IPS-11a (cell line): Measurements from ENCODE around the gene XXYLT1.

Experiments used
- H3K4me3 ChIP-seq: one replicate; pipeline ENCODE4 v1.5.1; 2013; ENCODE audit warnings: low read depth, low read length, control low read depth

XXYLT1 gene

DNA sequence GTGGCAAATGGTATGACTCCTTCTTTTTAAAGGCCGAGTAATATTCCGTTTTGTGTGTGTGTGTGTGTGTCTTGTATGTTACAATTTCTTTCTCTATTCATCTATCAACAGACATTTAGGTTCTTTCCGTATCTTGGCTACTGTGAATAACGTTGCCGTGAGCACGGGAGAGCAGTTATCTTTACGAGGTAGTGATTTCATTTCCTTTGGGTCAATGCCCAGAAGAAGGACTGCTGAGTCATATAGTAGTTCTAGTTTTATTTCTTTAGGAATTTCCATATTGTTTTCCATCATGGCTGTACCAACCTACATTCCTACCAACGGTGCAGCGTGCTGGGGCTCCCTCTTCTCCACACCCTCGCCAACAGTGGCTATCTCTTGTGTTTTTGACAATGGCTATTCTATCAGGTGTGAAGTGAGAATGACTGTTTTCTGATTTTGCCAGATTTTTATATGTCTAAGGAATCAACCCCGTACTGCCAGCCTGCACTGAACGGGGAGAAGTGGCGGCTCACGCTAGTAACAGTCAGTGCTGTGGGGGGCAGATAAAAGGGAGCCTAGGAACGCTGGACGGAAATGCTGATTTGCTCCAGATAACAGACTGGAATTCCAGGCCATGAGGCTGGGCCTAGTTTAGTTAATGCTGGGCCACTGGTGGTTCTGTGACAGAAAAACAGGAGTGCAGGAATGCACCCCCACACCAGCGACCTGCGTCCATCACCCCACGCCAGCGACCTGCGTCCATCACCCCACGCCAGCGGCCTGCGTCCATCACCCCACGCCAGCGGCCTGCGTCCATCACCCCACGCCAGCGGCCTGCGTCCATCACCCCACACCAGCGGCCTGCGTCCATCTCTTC is 168.1 kb downstream of the XXYLT1 start:
- no peak overlapping the region for H3K4me3 ChIP-seq

DNA sequence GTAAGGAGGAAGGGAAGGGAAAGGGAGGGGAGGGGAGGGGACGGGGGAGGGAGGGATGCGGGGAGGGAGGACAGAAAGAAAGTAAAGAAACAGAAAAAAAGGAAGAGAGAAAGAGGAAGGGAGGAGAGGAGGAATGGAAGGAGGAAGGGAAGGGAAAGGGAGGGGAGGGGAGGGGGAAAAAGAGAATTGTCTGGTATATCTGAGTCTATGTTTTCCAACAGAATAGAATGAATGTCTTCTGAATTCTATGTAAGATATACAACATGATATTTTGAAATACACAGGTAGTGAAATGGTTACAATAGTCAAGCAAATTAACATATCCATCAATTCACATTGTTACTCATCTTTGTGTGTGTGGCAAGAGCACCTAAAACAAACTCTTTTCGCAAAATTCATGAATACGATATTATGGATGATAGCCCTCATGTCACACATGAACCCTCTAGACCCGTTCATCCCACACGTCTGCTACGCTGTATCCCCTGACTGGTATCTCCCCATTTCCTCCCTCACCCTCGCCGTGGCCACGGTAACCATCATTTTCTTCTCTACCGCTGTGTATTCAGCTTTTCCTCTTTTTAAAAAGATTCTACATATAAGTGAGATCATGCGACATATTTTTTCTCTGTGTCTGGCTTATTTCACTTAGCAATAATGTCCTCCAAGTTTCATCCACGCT is 168.9 kb downstream of the XXYLT1 start:
- H3K4me3 ChIP-seq = no peak overlapping the region

DNA sequence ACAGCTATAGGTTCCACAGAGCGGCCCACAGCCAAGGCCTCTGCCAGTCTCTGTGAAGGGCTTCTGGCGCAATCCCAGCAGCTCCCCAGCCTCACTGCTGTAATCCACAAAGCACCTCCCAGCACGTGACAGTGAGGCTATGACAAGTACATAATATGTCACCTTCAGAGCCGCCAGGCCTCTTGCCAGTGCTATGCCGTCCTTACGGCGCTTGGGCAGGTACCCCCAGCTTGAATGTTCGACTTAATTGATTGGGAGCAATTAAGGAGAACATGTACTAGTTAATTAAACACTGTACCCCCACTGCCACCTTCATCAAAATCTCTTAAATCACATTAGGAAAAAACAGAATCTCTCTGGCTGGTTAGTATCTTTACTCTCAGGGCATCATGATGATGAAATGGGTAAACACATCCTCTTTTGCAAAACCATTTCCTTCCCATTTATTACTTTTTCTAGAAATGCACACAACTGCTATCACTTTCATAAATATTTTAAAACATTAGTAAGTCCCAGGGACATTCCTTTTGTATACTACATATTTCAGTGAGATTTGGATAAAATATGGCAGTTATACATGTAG is 169.9 kb downstream of the XXYLT1 start:
- no peak overlapping the region for H3K4me3 ChIP-seq

DNA sequence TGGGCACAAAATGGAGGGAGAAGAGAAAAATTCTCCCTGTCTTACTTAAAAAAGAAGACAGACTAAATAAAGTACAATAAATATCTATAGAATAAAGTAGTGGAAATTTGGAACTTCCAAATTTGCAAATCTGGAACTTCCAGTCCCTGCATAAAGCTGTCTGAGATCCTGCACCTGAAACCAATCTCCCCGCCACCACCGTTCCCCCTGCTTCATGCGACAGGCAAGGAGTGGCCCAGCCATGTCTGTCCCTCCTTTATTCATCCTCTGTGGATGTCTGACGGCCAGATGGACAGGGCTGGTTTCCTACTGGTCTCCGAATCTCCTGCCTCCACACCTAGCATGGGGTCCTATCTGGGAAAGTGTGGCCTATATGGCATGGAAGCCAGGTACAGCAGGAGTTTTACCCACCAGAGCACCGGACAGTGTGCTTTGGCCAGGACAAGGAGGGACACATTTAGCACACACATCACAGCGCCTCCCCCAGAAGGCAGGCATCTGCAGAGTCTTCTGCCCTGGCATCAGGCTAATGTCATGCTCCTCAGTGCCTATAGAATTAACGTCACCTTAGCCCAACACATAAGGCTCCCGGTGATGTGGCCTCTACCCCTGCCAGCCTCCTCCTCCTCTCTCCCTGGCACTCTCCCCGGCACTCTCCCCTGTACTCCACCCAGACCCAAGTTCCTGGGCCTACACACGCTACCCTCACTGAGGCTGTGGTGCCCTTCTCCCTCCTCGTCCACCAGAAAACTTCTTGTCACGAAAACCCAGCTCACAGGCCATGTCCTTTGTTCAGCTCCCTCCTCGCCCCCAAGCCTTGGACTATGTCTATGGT is 170.8 kb downstream of the XXYLT1 start:
- no peak overlapping the region for H3K4me3 ChIP-seq

DNA sequence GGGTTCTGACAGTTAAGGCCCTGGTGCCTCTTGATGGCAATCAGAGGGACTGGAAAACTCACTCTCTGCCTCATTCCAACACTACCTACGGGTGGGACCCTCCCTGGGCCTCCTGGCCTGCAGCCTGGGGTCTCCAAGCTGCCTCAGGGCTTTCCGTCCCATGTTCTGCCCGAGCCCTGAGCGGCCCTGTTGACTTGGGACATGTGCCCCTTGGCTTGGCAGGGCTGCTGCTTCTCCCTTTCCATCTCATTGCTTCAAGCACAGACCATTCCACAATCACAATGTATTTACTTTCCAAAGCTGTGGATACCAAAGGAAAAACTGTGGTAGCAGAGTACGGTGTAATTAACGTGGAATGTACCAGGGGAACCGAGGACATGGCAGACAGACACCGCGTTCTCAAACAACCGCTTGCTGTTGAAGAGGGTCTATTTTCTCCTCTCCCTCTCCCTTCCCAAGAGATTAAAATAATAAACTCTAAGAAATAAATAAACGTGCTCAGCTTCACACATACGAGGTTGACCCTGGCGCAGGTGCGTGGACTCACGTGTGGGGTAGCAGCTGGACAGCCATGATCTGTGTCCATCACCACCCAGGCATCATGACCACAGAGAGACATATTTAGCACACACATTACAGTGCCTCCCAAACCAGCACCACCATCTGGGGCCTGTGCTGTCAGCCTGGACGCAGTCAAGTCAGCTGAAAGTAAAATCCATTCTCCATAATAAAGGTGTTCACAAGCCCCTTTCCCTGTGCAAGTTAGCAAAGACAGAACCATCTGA is 172.0 kb downstream of the XXYLT1 start:
- no peak overlapping the region for H3K4me3 ChIP-seq

DNA sequence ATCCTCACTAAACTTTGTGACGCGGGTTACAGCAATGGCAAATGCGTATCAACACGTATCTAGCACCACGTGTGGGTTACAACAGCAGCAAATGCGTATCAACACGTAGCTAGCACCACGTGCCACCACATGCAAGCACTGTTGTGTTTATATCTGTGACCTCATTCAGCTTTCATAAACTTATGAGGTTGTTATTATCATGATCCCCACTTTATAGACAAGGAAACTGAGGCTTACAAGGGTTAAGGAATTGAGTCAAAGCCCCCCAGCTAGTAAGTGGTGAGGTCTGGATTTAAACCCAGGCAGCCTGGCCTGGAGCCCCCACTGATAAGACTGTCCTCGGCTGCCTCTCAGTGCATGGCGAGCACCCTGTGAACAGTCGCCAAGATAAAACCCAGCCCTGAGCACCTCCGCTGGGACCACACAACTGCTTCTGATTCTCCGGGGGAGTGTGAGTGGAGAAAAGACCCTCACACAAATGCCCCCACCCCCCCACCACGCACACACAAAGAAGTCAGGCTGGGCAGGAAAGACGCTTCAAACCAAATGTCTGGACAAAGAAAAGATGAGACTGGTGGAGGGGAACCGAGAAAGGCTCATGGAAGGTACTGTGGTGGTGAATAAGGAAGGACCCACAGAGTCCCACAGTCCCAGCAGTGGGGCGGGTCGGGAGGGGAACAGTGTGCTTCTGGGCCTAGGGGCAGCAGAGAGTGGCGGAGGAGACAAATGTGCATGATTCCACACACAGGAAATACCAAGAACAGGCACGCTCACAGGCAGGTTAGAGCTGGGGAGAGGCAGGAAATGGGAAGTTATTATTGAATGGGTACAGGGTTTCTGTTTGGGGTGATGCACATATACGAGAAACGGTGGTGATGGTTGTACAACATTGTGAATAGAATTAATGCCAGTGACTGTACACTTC is 173.4 kb downstream of the XXYLT1 start:
- no peak overlapping the region for H3K4me3 ChIP-seq

DNA sequence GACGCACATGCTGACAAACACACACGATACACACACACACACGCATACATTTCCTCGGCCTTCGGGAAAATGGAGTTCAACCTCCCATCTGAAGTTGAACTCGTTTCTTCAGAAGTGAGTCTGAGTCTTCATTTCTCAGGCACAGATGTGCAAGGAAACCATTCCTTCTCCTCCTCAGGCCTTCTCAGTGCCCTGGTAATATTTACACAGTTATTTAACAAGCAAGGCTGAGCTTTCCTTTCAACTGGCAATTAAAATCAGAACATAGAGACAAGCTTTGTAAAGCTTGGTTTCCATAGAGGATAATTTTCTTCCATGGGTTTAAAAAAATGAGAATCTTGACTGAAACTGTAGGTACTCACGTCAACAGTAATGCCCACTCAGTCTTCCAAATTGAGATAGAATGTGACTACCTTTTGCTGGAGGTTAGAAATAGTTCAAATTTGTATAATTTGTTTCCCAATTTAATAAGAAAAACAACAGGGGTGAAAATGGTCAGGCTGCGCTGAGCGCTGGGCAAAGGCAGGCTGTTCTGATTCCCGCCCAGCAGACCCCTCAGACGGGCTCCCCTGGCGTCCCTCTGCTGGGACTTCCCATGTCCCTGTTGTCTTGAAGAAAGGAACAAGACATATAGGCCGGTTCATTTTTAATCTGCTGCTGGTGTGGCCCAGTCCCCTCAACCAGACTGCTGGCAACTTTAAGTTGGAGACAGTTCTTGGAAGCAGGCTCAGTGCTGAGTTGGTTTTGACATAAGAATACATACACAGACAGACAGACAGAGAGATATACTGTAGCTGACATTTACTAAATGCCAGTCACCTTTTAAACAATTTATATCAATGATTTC is 174.3 kb downstream of the XXYLT1 start:
- H3K4me3 ChIP-seq = no peak overlapping the region

DNA sequence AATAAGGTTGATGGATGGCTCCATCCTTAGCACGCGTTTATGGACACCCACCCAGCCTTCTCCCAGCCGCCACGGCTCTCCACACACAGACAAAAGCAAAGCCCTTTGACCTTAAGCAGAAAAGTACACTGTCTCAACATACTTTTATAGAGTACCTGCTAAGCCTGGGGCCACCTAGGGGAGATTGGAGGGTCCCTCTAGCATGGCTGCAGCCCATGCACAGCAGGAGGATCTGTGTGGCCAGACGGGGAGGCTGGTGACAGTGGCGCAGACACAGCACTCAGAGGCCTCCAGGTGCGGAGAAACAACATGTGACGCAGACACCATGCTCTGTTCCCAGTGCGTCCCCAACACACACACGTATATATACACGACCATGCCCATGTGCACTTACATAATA is 174.9 kb downstream of the XXYLT1 start:
- H3K4me3 ChIP-seq = no peak overlapping the region

DNA sequence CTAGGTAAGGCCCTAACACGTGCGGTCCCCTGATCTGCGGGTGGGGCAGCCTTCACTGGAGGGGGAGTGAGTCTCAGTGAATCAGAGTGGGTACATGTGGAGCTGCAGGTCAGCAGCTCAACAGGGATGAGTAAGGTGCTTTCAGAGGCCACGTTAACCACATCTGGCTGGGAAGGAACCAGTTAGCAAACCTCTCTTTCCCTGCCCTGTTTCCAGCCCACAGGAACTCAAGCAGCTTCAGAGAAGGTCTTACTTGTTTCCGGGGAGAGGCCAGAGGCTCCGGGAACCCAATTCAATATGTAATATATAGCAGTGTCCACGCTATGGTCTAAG is 175.3 kb downstream of the XXYLT1 start:
- H3K4me3 ChIP-seq = no peak overlapping the region

DNA sequence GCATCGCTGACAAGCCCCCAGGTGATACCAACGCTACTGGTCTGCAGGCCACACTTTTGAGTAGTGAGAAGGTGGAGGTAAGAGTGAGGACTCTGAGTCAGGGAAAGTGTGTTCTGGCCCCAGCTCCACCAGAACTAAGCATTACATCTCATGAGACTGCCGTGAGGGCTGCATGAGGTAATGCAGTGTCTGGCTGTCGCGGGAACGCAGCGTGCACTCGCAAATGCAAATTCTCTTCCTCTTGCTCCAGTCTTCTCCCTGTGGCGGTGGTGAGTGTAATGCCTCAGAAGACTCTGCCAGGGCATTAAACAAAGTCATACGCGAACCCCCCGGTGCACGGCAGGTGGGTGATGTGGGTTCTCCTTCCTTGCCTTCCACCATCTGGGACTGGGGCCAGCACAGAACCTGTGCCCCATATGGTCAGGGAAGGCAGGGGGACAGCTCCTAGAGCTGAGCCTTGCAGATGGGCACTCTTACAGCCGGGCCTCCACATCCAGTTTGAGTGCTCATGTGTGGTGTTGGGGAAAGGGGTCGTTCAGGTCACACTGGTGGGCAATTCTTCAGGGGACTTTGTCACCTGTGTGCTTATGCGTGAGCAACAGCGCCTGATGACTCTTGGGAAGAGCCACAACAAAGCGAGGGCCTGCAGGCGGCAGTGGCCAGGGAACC is 175.8 kb downstream of the XXYLT1 start:
- no peak overlapping the region for H3K4me3 ChIP-seq

DNA sequence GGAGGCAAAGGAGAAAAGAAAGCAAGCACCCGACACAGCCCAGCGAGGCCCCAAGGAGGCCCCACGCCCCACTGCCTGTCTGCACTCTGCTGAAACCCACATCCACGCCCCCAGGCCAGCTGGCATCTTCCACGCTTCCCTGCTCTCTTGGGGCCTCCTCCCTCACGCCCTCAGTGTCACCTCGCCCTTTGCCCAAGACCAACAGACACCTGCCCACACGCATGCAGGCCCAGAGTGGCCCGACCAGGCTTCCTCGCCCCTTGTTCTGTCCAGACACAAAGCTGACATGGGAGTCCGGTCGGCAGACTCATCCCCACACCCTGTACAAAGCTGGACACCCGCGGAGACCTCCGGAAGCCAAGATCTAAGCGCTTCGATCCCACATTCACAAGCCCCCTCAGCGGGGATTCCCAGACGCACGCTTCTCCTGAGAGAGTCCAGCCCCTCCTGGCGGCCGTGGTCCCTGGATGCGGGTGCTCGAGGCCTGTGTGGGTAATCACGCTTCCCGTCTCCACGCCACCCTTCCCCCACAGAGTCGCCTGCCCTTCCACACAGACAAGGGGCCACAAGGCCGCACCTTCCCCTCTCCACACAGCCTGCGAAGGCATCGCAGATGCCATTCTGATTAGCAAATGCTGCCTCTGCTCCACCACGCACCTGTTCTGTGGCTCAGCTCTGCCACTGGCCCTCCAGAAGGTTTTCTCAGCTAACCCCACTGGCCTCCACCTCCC is 176.6 kb downstream of the XXYLT1 start:
- no peak overlapping the region for H3K4me3 ChIP-seq

DNA sequence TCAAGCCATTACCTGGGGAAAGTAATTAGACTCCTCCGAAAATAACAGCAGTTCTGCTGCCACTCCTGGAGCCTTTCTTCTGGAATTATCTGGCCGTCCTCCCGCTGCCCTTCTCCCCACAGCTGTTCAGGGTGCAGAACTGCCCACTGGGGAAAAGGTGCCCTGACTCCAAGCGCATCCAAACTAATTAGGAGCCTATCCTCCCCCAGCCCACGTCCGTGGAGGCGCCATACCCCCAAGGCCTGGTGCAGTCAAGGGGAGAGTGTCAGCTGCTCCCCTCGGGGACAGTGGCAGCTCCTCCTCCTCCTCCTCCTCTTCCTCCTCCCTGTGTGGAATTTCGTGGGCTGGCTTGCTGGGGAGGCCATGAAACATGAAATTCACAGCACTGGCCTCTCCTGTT is 177.2 kb downstream of the XXYLT1 start:
- no peak overlapping the region for H3K4me3 ChIP-seq

DNA sequence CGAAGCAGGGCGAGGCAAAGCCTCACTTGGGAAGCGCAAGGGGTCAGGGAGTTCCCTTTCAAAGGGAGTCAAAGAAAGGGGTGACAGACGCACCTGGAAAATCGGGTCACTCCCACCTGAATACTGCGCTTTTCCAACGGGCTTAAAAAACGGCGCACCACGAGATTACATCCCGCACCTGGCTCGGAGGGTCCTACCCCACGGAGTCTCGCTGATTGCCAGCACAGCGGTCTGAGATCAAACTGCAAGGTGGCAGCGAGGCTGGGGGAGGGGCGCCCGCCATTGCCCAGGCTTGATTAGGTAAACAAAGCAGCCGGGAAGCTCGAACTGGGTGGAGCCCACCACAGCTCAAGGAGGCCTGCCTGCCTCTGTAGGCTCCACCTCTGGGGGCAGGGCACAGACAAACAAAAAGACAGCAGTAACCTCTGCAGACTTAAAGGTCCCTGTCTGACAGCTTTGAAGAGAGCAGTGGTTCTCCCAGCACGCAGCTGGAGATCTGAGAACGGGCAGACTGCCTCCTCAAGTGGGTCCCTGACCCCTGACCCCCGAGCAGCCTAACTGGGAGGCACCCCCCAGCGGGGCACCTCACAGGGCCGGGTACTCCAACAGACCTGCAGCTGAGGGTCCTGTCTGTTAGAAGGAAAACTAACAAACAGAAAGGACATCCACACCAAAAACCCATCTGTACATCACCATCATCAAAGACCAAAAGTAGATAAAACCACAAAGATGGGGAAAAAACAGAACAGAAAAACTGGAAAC is 182.9 kb downstream of the XXYLT1 start:
- peak overlapping the region; percentile 35 for H3K4me3 ChIP-seq

DNA sequence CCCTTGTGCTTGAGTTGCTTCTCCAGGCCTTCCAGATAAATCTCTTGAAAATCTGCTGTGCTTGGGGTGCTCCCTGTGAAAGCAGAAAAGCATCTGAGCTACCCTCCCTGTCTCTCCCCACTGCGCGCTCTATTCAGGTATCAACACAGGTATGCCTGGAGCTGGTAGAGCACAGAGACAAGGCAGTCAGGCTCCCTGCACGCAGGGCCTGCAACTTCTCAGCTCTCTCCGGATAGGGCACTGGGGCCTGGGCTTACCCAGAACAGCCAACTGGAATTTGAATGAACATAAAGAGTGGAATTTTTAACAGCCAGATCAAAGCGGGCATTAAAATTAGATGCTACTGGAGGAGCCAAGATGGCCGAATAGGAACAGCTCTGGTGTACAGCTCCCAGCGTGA is 183.6 kb downstream of the XXYLT1 start:
- H3K4me3 ChIP-seq = peak overlapping the region; percentile 35

DNA sequence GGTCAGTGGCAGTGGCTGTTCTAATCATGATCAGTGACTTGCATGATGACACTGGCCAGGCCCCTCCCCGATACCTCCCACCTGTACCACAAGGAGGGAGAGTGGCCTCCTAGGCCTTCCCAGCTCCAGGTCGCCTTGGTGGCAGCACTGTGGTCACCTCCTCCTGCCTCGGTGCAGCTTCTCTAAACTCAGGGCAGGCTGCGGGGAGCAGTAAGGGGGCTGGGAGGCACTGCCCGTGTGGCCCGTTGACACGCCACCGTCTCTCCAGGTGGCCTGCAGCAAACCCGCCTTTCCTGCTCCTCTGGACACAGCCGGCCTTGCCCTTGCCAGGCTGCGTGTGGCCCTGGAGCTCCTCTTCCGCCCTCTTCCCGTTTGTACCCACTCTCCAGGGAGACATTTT is 184.1 kb downstream of the XXYLT1 start:
- no peak overlapping the region for H3K4me3 ChIP-seq

DNA sequence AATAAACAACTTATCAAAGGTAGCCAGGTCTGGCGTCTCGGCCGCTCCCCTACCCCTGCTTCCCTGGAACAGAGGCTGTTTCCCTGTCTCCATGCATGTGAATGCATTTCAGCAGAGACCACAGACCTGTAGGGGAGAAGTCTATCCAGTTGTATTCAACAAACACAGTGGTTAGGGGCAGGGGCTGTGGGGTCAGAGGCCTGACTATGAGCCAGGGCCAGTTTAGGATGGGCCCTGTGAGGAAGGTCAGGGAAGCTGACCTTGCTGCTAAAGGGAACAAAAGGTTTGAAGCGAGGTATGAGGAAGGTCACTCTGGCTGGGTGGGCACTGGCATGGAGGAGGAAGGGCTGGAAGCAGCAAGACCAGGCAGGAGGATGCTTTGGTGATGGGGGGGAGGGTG is 184.6 kb downstream of the XXYLT1 start:
- no peak overlapping the region for H3K4me3 ChIP-seq
